ENCODE measurements around the gene AQP3. TPM values are rescaled to one million over a fixed set of nuclear protein-coding genes. Genes with fewer than 3 reads are reported as not detected.

The AQP3 gene
- total and polyA plus RNA-seq, 9 of the 15 experiments (the other 6 are each of a cell fraction or from before 2014, with no cell fraction given): 4.2 to 31.5 (median 17.6) TPM

DNA sequence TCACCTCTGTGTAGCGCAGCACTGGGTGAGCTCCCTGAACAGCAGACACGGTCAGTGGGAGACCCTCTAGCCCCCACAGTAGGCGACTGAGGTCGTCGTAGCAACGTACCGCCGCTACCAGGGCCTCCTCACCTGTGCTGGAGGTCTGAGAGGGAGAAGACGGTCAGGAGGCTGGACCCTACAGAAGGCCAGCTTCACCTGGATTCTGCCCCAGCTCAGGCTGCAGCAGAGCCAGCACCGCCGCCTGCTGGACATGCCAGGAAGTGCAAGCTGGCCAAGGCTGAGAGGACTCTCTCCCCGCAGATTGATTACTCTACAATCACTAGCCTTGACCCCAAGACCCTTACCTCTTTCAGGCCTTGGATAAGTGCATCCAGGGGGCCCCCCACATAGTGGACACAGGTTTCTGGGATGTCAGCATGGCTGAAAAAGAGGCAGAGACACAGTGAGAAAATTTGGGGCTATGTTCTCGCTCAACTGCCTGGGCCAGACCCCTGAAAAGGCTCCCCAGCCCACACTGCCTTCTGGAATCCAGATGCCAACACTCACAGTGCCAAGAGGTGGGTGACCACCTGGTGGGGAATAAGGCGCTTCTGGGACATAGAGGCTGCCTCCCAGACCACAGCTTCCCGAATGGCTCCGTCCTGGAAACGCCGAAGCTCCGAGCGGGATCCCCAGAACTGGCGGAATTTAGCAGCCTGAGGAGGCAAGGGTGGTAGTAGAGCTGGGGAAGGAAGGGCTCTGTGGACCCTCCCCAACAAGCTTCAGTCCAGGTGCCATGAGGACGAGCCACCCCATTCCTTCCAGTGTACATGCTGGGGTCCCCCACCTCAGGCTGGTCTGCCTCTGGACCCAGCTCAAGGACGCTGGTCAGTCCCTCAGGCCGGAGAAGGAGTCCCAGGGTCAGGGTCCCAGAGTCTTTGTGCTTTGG is 19.4 kb upstream of the AQP3 start:
- intact Hi-C loops (cut with micrococcal nuclease): loop anchor here (1.0 kb wide), 1 partner anchor 64 kb away; no protein-coding TSS in a partner anchor
- Histone ChIP-seq H4K20me1 (replicated peaks; ENCODE audit: control insufficient read depth, insufficient read depth, low read length) (no peaks in the 10 kb centered on the region), H3K36me3 (ENCODE audit: control insufficient read depth, insufficient read depth, low read length) (peaks cover 96% of the 10 kb centered on the region), H3K27ac (ENCODE audit: extremely low read depth, low read depth, low read length) (no peak overlapping the region), H3K27me3 (ENCODE audit: control insufficient read depth in 2 of 2, insufficient read depth in 2 of 2, low read length in 2 of 2) (no peaks in the 10 kb centered on the region), H3K9me1 (ENCODE audit: control insufficient read depth, insufficient read depth, low read length) (no peaks in the 10 kb centered on the region), H3K4me2 (ENCODE audit: insufficient read depth, low read length) (no peak overlapping the region), H3K4me1 (replicated peaks in 1 of 2; ENCODE audit: control insufficient read depth in 2 of 2, insufficient read depth in 2 of 2, low read length in 2 of 2) (peaks cover under 1 to 3% of the 10 kb centered on the region in 2 experiments; a peak in 3 of 5 replicates), H2AFZ (ENCODE audit: low read depth, low read length) (no peak overlapping the region), H3K4me3 (no peak overlapping the region), H3K79me2 (ENCODE audit: control insufficient read depth, insufficient read depth, low read length) (peaks cover 7% of the 10 kb centered on the region), H3K9ac (ENCODE audit: insufficient read depth in 1 of 2, low read depth in 2 of 2, low read length in 2 of 2) (peak overlapping the region in 1 of 2 experiments; percentile 17; a peak in 1 of 4 replicates), H3K9me3 (replicated peaks; ENCODE audit: control insufficient read depth, insufficient read depth, low read depth, low read length) (no peaks in the 10 kb centered on the region)
- in situ Hi-C loops (cut with MboI): loop anchor here (10.0 kb wide), 1 partner anchor 62 kb away; the partner anchor contains the start of gene AQP7
- ATAC-seq (peak; percentile 94), DNase-seq (ENCODE audit: extremely low read depth in 1 of 4, low spot score in 3 of 4) (peak; percentile 56 to 67 (median 62)), FAIRE-seq (peak; percentile 23)
- WGBS (ENCODE audit: insufficient coverage, low coverage, missing lambda C conversion rate): 76% methylated on average over 10 of the region's 24 CpGs
- ChIA-PET POLR2A (interaction anchor here (0.7 to 2.0 kb wide), 3 partner anchors 8 to 258 kb away, joined by 3 to 10 read pairs (median 3); partner anchors contain the start of gene NFX1), CTCF (ENCODE audit: low intra/inter-chr PET ratio) (interaction anchor here (0.5 to 1.2 kb wide), 5 partner anchors 18 to 395 kb away, joined by 3 to 5 read pairs (median 4); no protein-coding TSS in a partner anchor)
- no TSS peak for BruUV-seq (replicated peaks)
- TF ChIP-seq U2AF2 (optimal IDR thresholded peaks at IDR 0.05; ENCODE audit: low read depth, low read length): no peak
- no peak for TF ChIP-seq ZNF589 (CRISPR knock-in tag; IDR thresholded peaks at IDR 0.05; ENCODE audit: low read depth)
- TF ChIP-seq RBFOX2 (IDR thresholded peaks at IDR 0.05; ENCODE audit: low read depth, low read length): 0 out of 2 replicates have a peak, but pooled peaks have one; percentile 26
- TF ChIP-seq, protein P1, sequence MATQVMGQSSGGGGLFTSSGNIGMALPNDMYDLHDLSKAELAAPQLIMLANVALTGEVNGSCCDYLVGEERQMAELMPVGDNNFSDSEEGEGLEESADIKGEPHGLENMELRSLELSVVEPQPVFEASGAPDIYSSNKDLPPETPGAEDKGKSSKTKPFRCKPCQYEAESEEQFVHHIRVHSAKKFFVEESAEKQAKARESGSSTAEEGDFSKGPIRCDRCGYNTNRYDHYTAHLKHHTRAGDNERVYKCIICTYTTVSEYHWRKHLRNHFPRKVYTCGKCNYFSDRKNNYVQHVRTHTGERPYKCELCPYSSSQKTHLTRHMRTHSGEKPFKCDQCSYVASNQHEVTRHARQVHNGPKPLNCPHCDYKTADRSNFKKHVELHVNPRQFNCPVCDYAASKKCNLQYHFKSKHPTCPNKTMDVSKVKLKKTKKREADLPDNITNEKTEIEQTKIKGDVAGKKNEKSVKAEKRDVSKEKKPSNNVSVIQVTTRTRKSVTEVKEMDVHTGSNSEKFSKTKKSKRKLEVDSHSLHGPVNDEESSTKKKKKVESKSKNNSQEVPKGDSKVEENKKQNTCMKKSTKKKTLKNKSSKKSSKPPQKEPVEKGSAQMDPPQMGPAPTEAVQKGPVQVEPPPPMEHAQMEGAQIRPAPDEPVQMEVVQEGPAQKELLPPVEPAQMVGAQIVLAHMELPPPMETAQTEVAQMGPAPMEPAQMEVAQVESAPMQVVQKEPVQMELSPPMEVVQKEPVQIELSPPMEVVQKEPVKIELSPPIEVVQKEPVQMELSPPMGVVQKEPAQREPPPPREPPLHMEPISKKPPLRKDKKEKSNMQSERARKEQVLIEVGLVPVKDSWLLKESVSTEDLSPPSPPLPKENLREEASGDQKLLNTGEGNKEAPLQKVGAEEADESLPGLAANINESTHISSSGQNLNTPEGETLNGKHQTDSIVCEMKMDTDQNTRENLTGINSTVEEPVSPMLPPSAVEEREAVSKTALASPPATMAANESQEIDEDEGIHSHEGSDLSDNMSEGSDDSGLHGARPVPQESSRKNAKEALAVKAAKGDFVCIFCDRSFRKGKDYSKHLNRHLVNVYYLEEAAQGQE (IDR thresholded peaks at IDR 0.05; ENCODE audit: borderline replicate concordance): peak; percentile 77
- TF ChIP-seq, protein P1 (CRISPR knock-in tag; IDR thresholded peaks at IDR 0.05; ENCODE audit: low read depth): no peak
- TF ChIP-seq STAG1 (CRISPR knock-in tag; IDR thresholded peaks at IDR 0.05; ENCODE audit: borderline replicate concordance): peak; percentile 45; the same call in 1 of the 2 replicates
- TF ChIP-seq, protein P2, sequence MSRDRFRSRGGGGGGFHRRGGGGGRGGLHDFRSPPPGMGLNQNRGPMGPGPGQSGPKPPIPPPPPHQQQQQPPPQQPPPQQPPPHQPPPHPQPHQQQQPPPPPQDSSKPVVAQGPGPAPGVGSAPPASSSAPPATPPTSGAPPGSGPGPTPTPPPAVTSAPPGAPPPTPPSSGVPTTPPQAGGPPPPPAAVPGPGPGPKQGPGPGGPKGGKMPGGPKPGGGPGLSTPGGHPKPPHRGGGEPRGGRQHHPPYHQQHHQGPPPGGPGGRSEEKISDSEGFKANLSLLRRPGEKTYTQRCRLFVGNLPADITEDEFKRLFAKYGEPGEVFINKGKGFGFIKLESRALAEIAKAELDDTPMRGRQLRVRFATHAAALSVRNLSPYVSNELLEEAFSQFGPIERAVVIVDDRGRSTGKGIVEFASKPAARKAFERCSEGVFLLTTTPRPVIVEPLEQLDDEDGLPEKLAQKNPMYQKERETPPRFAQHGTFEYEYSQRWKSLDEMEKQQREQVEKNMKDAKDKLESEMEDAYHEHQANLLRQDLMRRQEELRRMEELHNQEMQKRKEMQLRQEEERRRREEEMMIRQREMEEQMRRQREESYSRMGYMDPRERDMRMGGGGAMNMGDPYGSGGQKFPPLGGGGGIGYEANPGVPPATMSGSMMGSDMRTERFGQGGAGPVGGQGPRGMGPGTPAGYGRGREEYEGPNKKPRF (IDR thresholded peaks at IDR 0.05; ENCODE audit: low read depth, low read length): no peak
- TF ChIP-seq PURB (CRISPR knock-in tag; IDR thresholded peaks at IDR 0.05; ENCODE audit: low read depth): no peak

Measured in K562 (cell line).